ENCODE data around the gene ZBTB48. TPM values are rescaled to one million over a fixed set of nuclear protein-coding genes. Genes with fewer than 3 reads are reported as not detected.

ZBTB48 gene
- total RNA-seq, 1 experiment from 2014 or later, result 35.3 TPM

GRCh38 chr1:6580119-6580592 is 362 bp downstream of the ZBTB48 start:
- BruUV-seq (replicated peaks), result no TSS peak
- TF ChIP-seq EZH2 (IDR thresholded peaks at IDR 0.05; ENCODE audit: borderline replicate concordance, low read depth, low read length, poor library complexity, severe bottlenecking) (no peak), CTCF (conservative IDR thresholded peaks at IDR 0.05; ENCODE audit: low read depth, low read length) (no peak)
- DNase-seq (ENCODE audit: low spot score), result no peak
- Histone ChIP-seq H3K9me3 (ENCODE audit: low read depth, low read length, poor library complexity, severe bottlenecking) (no peaks in the 10 kb centered on the region), H3K27ac (ENCODE audit: low read depth, low read length, poor library complexity, severe bottlenecking) (peak overlapping the region; percentile 85), H3K36me3 (ENCODE audit: insufficient read depth, low read length, poor library complexity, severe bottlenecking) (peaks cover 3% of the 10 kb centered on the region), H3K27me3 (replicated peaks; ENCODE audit: insufficient read depth, low read depth, low read length, poor library complexity) (no peaks in the 10 kb centered on the region), H3K4me1 (ENCODE audit: insufficient read depth, low read length, poor library complexity, severe bottlenecking) (peaks cover 14% of the 10 kb centered on the region), H3K4me3 (ENCODE audit: low read depth, low read length, poor library complexity, severe bottlenecking) (peak overlapping the region; percentile 89)
- intact Hi-C loops (cut with micrococcal nuclease; ENCODE audit: unreplicated experiment), result no loop called here
- CTCF ChIA-PET, result interaction anchor here (0.5 to 1.0 kb wide), 2 partner anchors 26 to 187 kb away, joined by 5 to 7 read pairs; partner anchors contain the start of genes ACOT7, NOL9 and TAS1R1
- POLR2A ChIA-PET (ENCODE audit: low non-redundant PET), result no interaction called here

GRCh38 chr1:6580593-6581409 is 1.0 kb downstream of the ZBTB48 start:
- H3K9me3 ChIP-seq (ENCODE audit: low read depth, low read length, poor library complexity, severe bottlenecking), result no peaks in the 10 kb centered on the region
- H3K36me3 ChIP-seq (ENCODE audit: insufficient read depth, low read length, poor library complexity, severe bottlenecking), result peaks cover 3% of the 10 kb centered on the region
- peaks cover 14% of the 10 kb centered on the region for H3K4me1 ChIP-seq (ENCODE audit: insufficient read depth, low read length, poor library complexity, severe bottlenecking)
- ChIA-PET POLR2A (ENCODE audit: low non-redundant PET) (no interaction called here), CTCF (no interaction called here)
- H3K4me3 ChIP-seq (ENCODE audit: low read depth, low read length, poor library complexity, severe bottlenecking), result peak overlapping the region; percentile 89
- TSS peak; percentile 36 for BruUV-seq (replicated peaks)
- peak overlapping the region; percentile 85 for H3K27ac ChIP-seq (ENCODE audit: low read depth, low read length, poor library complexity, severe bottlenecking)
- no peaks in the 10 kb centered on the region for H3K27me3 ChIP-seq (replicated peaks; ENCODE audit: insufficient read depth, low read depth, low read length, poor library complexity)
- intact Hi-C loops (cut with micrococcal nuclease; ENCODE audit: unreplicated experiment), result no loop called here
- TF ChIP-seq CTCF (conservative IDR thresholded peaks at IDR 0.05; ENCODE audit: low read depth, low read length) (no peak), EZH2 (IDR thresholded peaks at IDR 0.05; ENCODE audit: borderline replicate concordance, low read depth, low read length, poor library complexity, severe bottlenecking) (no peak)
- DNase-seq (ENCODE audit: low spot score), result peak; percentile 52

GRCh38 chr1:6581561-6582305 is 1.9 kb downstream of the ZBTB48 start:
- no peak for TF ChIP-seq EZH2 (IDR thresholded peaks at IDR 0.05; ENCODE audit: borderline replicate concordance, low read depth, low read length, poor library complexity, severe bottlenecking)
- TF ChIP-seq CTCF (conservative IDR thresholded peaks at IDR 0.05; ENCODE audit: low read depth, low read length), result no peak
- Histone ChIP-seq H3K9me3 (ENCODE audit: low read depth, low read length, poor library complexity, severe bottlenecking) (no peaks in the 10 kb centered on the region), H3K4me3 (ENCODE audit: low read depth, low read length, poor library complexity, severe bottlenecking) (no peak overlapping the region), H3K27ac (ENCODE audit: low read depth, low read length, poor library complexity, severe bottlenecking) (no peak overlapping the region), H3K4me1 (ENCODE audit: insufficient read depth, low read length, poor library complexity, severe bottlenecking) (peaks cover 14% of the 10 kb centered on the region), H3K36me3 (ENCODE audit: insufficient read depth, low read length, poor library complexity, severe bottlenecking) (peaks cover 3% of the 10 kb centered on the region), H3K27me3 (replicated peaks; ENCODE audit: insufficient read depth, low read depth, low read length, poor library complexity) (no peaks in the 10 kb centered on the region)
- ChIA-PET CTCF (interaction anchor here (0.7 kb wide), 1 partner anchor 723 kb away, joined by 3 read pairs; no protein-coding TSS in a partner anchor), POLR2A (ENCODE audit: low non-redundant PET) (no interaction called here)
- intact Hi-C loops (cut with micrococcal nuclease; ENCODE audit: unreplicated experiment), result no loop called here
- BruUV-seq (replicated peaks), result no TSS peak
- DNase-seq (ENCODE audit: low spot score), result no peak

Measured in A673 (cell line).